ENCODE data around the gene DCBLD1.

DCBLD1 gene

GRCh38 chr6:117591405-117591804, 108.9 kb downstream of the DCBLD1 start:
- H3K9me3 ChIP-seq (ENCODE audit: insufficient read depth, low read depth, low read length) = no peaks in the 10 kb centered on the region
- H3K4me1 ChIP-seq (ENCODE audit: insufficient read depth, low read length, poor library complexity, severe bottlenecking) = peaks cover 4% of the 10 kb centered on the region
- H3K9ac ChIP-seq (ENCODE audit: low read depth, low read length, poor library complexity, severe bottlenecking) = no peak overlapping the region
- H3F3A ChIP-seq (ENCODE audit: low read depth) = no peaks in the 10 kb centered on the region
- H3K27me3 ChIP-seq (ENCODE audit: insufficient read depth, low read length, poor library complexity, severe bottlenecking) = no peaks in the 10 kb centered on the region
- TF ChIP-seq EZH2phosphoT487 (IDR thresholded peaks at IDR 0.05; ENCODE audit: borderline replicate concordance) = no peak
- no peak for TF ChIP-seq CTCF (conservative IDR thresholded peaks at IDR 0.05; ENCODE audit: low read length)
- peaks cover 13% of the 10 kb centered on the region for H4K20me1 ChIP-seq (ENCODE audit: insufficient read depth, low read length, poor library complexity, severe bottlenecking)
- peaks cover 70% of the 10 kb centered on the region; the same call in 1 of the 2 replicates for H3K79me2 ChIP-seq (ENCODE audit: insufficient read depth, low read length)
- no peak overlapping the region for H3K4me2 ChIP-seq (ENCODE audit: low read depth, low read length, poor library complexity, severe bottlenecking)
- H3K36me3 ChIP-seq (ENCODE audit: insufficient read depth, low read length) = peaks cover 11% of the 10 kb centered on the region; the same call in 1 of the 2 replicates
- H3K4me3 ChIP-seq (ENCODE audit: low read length, poor library complexity, severe bottlenecking) = no peak overlapping the region
- no peaks in the 10 kb centered on the region for H3K9me2 ChIP-seq (replicated peaks; ENCODE audit: low read depth, low read length)
- H2AFZ ChIP-seq (ENCODE audit: low read length) = no peak overlapping the region

- Histone ChIP-seq H3K36me3 (ENCODE audit: insufficient read depth, low read length) (peaks cover 21% of the 10 kb centered on the region), H3K79me2 (ENCODE audit: insufficient read depth, low read length) (peaks cover 70% of the 10 kb centered on the region), H3K4me2 (ENCODE audit: low read depth, low read length, poor library complexity, severe bottlenecking) (peak overlapping the region; percentile 9), H3K9ac (ENCODE audit: low read depth, low read length, poor library complexity, severe bottlenecking) (no peak overlapping the region), H3K9me3 (ENCODE audit: insufficient read depth, low read depth, low read length) (peaks cover 9% of the 10 kb centered on the region; the same call in 1 of the 2 replicates), H3K27me3 (ENCODE audit: insufficient read depth, low read length, poor library complexity, severe bottlenecking) (no peaks in the 10 kb centered on the region), H3K4me1 (ENCODE audit: insufficient read depth, low read length, poor library complexity, severe bottlenecking) (peaks cover 4% of the 10 kb centered on the region), H4K20me1 (ENCODE audit: insufficient read depth, low read length, poor library complexity, severe bottlenecking) (peaks cover 13% of the 10 kb centered on the region), H3K9me2 (replicated peaks; ENCODE audit: low read depth, low read length) (no peaks in the 10 kb centered on the region), H3F3A (ENCODE audit: low read depth) (no peaks in the 10 kb centered on the region), H2AFZ (ENCODE audit: low read length) (no peak overlapping the region), H3K4me3 (ENCODE audit: low read length, poor library complexity, severe bottlenecking) (no peak overlapping the region)
- no peak for TF ChIP-seq EZH2phosphoT487 (IDR thresholded peaks at IDR 0.05; ENCODE audit: borderline replicate concordance)
- TF ChIP-seq CTCF (conservative IDR thresholded peaks at IDR 0.05; ENCODE audit: low read length) = no peak
Measured at GRCh38 chr6:117592983-117593759, 110.7 kb downstream of the DCBLD1 start.

GRCh38 chr6:117595099-117595923, 112.8 kb downstream of the DCBLD1 start:
- no peaks in the 10 kb centered on the region for H3K27me3 ChIP-seq (ENCODE audit: insufficient read depth, low read length, poor library complexity, severe bottlenecking)
- H3K9ac ChIP-seq (ENCODE audit: low read depth, low read length, poor library complexity, severe bottlenecking) = no peak overlapping the region
- H3K9me3 ChIP-seq (ENCODE audit: insufficient read depth, low read depth, low read length) = peaks cover 9% of the 10 kb centered on the region; the same call in 1 of the 2 replicates
- TF ChIP-seq CTCF (conservative IDR thresholded peaks at IDR 0.05; ENCODE audit: low read length) (no peak), EZH2phosphoT487 (IDR thresholded peaks at IDR 0.05; ENCODE audit: borderline replicate concordance) (no peak)
- no peaks in the 10 kb centered on the region for H3K9me2 ChIP-seq (replicated peaks; ENCODE audit: low read depth, low read length)
- H3K4me3 ChIP-seq (ENCODE audit: low read length, poor library complexity, severe bottlenecking) = no peak overlapping the region
- no peaks in the 10 kb centered on the region for H3F3A ChIP-seq (ENCODE audit: low read depth)
- H4K20me1 ChIP-seq (ENCODE audit: insufficient read depth, low read length, poor library complexity, severe bottlenecking) = peaks cover 34% of the 10 kb centered on the region
- no peak overlapping the region for H3K4me2 ChIP-seq (ENCODE audit: low read depth, low read length, poor library complexity, severe bottlenecking)
- H3K4me1 ChIP-seq (ENCODE audit: insufficient read depth, low read length, poor library complexity, severe bottlenecking) = peaks cover 17% of the 10 kb centered on the region
- H2AFZ ChIP-seq (ENCODE audit: low read length) = no peak overlapping the region
- H3K79me2 ChIP-seq (ENCODE audit: insufficient read depth, low read length) = peaks cover 78% of the 10 kb centered on the region
- H3K36me3 ChIP-seq (ENCODE audit: insufficient read depth, low read length) = peaks cover 10% of the 10 kb centered on the region

Measured in Loucy (cell line).